ENCODE results near the gene SLC1A2.

SLC1A2 gene

DNA sequence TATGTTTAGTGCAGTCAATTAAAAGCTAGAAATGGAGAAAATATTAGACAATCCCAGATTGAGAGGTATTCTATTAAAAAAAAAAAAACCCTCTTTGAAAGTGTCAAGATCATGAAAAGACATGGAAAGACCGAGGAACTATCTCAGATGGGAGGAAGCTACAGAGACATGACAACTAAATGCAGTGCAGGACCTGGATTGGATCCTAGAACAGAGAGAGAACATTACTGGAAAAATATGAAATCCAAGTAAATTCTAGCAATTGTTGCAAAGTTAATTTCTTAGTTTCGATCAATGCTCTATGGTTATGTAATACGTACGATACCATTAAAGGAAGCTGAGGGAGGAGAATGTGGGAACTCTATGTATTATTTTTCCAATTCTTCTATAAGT is 43.2 kb downstream of the SLC1A2 start:
- DNase-seq (ENCODE audit: low read depth in 3 of 3) = no peak

DNA sequence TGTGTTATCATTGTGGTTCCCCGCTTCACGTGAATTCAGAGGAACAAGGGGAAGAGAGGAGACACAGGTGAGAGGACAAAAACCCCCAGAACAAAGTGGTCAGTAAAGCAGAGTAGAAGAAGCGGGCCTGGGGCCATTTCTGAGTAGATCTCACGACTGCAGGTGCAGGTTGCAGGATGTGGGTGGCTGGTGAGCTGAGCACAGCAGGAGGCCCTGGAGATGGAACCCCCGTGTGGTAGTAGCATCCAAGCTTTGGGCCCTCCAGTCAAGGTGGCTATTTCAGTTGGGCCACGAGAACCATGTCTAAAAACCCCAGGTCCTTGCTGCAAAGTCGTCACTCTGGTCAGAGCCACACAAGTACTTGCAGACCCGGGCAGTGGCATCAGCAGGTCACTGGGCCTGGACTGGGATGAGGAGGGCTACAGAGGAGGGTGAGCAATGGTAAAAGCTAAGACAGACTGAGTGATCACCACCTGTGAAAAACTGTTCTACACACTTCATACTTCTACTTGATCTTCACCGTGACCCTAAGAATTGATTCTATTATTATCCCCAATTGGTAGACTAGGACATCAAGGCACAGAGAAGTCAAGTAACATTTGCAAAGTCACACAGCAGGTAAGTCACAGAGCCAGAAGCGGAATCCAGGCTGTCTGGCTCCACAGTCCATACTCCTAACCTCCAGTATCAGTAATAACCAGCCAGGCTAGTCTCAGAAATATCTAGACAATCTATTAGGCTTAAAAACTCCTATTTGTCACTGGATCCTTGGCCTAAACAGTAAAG is 43.8 kb downstream of the SLC1A2 start:
- DNase-seq (ENCODE audit: low read depth in 3 of 3) = no peak

DNA sequence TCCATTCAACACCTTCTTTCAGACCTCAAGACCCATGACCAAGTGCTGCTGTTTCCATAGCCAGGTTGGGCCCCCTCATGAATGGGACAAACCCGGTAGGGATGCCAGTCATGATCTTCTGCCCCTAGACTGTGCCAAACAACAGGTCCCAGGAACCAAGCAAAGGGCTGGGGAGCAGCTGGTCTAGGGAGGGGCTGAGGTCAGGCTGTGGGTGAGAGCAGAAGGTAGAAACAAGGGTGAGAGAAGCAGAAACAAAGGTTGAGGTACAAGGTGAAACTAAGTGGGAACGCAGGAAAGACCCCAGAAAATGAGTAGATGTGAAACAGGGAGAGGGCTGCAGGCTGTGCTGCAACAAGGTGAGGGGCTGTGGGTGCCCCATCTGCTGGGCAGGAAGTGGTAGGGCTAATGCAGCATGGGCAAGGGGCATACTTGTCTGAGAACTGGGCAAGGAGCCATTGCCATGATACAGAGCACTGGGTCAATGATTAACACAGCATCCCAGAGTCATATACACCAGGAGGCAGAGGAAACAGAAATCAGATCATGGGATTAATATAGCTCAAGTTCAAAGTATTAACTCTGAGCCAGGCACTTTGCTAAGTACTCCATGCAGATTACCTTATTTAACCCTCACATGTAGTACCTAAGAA is 45.9 kb downstream of the SLC1A2 start:
- DNase-seq (ENCODE audit: low read depth in 3 of 3) = no peak

DNA sequence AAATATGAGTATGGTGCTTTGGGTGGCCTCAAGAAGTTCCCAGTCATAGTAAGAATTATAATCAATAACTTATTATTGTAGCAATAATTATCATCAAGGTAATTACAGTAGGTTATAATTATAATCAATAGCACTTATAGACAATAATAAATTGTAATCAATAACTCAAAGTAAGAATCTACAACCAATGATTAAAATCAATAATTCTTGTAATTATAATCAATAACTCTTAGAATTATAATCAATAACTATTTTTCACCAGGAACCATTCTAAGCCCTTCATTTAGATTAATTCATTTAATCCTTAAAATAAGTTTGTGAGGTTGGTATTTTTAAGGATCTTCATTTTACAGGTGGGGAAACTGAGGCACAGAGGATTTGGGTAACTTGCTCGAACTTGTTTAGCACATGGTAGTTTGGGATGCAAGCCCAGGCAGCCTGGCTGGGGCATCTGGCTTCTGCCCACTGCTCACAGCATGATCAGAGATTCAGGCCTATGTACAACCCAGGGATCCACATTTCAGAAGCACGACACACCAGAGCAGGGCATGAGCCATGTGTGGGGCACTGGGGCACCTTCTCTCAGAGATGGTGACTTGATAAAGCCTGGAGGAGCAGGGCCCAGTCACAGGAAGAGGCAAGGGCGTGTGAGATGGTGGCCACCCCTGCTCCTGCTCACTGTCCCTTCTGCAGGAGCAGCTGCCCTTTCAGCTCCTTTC is 46.6 kb downstream of the SLC1A2 start:
- DNase-seq (ENCODE audit: low read depth in 3 of 3) = no peak

DNA sequence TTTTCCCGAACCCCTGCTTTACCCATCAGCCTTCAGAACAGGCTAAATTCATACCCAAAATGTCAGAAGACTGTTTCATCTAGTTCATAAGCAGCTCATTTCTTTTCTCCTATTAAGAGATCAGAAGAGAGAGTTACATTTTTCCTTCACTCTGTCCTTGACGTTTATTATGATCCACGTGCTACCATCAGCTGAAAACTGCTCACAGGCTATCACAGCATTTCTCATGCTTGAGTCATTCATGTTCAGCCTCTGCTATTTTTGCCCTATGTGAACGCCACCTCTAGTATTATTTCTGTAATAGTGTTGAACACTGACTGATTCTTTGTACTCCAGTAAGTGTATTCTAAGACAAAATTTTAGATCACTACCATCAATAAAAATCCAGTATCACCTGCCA is 51.9 kb downstream of the SLC1A2 start:
- no peak for DNase-seq (ENCODE audit: low read depth in 3 of 3)

DNA sequence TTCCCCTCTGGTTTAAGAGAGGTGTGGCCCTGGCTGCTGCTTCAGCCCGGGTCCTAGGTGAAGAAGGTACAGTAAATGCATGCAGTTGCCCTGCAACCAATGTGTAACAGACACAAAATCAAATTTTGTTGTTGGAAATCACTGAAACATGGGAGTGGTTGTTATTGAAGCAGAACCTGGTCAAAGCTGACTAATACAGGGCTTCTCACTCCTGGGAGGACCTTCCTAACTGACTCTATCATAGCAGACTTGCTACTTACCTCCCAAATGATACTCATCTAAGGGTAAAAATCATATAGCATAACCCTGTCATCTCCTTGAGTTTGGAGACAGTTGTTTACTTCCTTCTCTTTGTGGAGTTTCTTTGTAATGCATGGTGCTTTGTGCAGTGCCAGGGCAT is 52.6 kb downstream of the SLC1A2 start:
- no peak for DNase-seq (ENCODE audit: low read depth in 3 of 3)

DNA sequence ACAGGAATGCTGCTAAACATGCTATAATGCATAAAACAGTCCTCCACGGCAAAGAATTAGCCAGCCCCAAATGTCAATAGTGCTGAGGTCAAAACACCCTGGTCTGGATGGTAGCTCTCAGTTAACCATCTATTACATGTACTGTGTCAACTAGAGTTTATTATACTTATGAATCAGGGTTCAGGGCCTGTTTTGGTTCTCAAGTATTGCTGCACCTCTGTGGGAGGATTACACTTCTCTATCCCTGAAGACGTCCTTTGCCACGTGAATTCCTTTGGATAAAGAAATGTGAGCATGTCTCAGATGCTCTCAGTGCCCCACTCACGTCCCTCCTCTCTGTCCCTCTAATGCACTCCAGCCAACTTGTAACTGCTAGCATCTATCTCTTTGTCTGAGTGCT is 53.4 kb downstream of the SLC1A2 start:
- no peak for DNase-seq (ENCODE audit: low read depth in 3 of 3)

DNA sequence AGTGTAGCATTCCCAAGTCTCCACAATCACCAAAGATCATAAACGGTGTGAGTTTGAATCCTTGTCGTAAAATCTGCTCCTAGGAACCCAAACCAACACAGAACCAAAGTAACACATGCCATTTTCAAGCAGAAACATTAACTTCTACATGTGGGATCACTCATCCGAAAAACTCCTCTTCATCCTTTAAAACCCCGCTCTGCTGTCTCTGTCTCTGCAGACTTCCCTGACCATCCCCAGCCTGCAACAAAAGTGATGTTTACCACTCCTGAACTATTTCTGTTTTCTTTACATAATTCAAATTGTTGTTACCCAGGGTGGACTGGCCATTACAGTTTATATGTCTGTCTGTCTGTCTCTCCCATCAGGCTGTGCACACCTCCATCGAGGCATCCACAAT is 54.0 kb downstream of the SLC1A2 start:
- DNase-seq (ENCODE audit: low read depth in 3 of 3) = no peak

DNA sequence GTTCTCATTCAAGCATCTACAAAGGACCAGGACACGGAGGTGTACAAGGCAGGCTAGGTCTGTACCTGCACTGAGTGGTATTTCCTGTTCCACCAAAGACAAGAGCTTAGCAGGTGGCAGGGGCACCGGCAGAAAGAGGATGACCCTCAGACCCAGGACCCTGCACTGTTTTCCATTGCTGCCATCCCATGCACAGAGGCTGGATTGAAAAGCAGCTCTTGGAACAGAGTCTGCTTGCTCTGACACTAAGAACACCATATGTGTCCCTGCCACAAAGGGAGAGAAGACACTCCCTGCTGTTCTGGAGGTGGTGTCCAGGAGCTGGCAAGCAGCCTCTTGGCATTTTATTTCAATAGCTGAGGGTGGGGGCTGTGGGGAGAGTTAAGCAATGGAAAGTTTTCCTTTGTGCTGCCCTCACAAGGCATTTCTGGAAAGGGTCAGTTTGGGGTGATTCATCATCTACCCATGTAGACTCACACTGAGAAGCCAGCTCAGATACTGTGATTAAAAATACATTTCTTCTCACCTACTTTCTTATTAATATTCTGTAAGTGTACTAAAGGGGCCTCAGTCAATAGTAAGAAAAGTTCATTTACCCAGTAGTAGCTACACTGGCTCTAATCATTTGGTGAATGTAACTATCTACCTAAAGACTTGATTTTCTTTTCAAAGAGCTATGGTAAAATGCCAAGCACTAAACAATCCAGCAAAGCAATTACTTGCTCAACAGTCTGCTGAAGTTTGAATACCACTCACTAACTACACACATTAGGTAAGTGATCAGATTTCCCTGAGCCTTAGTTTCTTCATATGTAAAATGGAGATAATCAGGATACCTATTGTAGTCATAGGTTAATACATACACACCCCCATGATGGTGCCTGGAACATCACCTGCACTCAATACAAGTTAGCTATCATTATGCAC is 55.2 kb downstream of the SLC1A2 start:
- no peak for DNase-seq (ENCODE audit: low read depth in 3 of 3)

DNA sequence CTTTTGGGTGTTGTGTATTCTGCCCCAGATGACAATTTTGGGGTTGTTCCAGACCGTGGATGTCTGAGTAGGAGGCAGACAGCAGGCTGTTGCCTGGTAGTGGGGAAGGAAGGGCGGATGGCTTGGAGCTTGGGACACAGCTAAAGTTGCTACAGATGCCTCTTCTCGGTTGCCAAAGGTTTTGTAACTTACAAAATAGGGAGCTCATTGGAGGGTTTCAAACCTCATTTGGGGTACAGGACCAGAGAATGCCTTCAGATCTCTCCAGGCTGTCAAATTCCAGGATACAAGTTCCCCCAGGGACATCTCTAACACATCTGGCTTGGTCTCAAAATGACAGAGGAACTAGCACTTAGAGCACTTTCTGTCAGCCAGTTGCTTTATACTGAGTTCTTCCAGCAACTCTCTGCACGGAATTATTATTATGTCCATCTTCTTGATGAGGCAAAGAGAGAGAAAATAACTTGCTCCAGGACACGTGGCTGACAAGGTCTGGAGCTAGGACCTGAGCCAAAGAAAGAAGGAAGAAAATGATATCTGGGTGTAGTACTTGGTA is 56.0 kb downstream of the SLC1A2 start:
- no peak for DNase-seq (ENCODE audit: low read depth in 3 of 3)

DNA sequence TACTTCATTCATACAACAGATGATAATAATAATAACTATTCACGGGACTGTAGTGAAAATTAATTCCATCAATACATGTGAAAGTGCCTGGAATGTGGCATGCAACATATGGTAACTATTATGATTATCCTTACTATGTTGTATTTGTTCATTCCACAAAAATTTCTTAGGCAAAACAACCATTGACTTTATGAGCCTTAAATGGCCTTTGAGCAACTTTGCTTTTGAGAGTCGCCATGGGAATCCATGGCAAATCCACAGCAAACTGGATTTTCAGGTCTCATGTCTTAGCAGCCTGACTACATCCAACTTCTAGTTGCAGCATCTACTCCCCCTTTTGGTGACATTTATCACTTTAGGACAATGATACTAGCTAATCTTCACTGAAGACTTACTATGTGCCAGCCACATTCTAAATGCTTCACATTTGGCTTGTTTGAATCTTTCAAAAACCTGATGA is 56.8 kb downstream of the SLC1A2 start:
- DNase-seq (ENCODE audit: low read depth in 3 of 3) = no peak

DNA sequence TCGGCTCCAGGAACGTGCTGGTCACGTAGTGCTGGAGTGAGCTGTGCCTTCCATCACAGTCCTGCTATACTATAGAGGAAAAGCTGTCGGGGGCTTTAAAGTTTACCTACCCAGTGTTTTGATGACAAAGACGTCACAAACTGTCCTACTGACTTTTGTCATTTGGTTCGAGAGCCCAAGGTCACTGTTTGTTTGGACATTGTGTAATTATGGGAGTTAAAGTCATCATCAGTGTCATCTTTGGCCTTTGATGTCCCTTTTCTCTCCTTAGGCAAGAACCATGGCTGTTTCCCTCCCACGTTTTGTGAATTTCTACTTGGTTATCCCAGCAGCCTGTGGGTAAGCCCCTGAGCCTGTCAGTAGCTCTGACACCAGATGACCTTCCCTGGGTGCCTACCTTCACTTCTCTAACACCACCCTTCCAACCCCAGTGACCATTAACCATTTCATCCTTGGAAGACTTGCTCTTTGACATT is 59.3 kb downstream of the SLC1A2 start:
- no peak for DNase-seq (ENCODE audit: low read depth in 3 of 3)

DNA sequence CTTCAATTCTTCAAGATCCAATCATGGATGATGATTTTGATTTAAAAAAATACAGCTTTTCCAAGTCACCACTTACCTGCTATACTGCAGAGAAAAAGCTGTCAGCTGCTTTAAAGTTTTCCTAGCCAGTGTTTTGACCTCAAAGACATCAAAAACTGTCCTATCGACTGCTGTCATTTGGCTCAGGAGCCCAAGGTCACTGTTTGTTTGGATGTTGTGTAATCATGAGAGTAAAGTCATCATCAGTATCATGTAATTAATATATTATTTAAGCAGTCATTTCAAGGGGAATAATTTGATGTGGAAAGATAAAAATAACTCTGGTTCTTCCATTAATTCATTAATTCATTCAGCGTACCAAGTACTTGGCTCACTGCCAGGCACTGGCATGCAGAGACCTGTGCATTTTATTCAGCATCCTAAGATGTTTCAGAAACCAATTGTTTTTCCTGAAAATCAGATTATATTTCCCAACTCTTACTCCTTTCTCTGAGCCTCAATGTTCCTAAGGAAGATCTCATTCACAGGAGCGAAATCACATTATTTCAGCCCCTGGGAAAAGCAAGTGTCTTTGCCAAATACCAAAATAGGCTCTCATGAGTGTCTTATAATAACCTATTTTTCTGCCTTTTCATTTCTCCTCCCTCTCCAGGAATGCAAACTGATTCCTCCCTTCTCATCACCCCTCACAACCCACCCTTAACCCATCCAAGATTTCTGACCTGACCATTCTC is 59.9 kb downstream of the SLC1A2 start:
- DNase-seq (ENCODE audit: low read depth in 3 of 3) = no peak

DNA sequence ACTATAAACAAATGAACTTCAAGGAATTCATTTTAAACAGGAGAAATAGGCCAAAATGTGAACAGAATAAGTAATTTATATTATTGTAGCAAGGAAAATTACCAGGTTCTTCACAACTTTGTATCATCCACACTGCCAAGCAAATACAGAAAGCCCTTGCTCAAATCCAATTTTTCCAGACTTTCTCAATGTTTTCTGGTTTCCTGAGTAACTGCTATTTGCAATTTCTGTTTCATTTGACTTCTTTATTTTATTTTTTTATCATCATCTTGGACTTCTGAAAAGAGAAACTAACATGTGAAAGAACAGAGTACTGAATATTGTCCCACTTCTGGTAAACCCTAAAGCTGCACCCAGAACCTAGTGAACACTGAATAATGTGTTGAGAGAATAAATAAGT is 61.0 kb downstream of the SLC1A2 start:
- no peak for DNase-seq (ENCODE audit: low read depth in 3 of 3)

DNA sequence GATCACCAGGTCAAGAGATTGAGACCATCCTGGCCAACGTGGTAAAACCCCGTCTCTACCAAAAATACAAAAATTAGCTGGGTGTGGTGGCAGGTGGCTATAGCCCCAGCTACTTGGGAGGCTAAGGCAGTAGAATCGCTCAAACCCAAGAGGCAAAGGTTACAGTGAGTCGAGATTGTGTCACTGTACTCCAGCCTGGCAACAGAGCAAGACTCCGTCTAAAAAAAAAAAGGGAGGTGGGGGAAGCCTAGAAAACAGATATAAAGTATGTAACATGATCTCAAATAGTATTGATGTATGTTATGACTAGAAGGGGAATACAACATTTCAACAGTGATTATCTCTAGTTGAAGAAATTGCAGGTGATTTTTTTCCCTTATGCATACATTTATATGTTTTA is 61.4 kb downstream of the SLC1A2 start:
- no peak for DNase-seq (ENCODE audit: low read depth in 3 of 3)

DNA sequence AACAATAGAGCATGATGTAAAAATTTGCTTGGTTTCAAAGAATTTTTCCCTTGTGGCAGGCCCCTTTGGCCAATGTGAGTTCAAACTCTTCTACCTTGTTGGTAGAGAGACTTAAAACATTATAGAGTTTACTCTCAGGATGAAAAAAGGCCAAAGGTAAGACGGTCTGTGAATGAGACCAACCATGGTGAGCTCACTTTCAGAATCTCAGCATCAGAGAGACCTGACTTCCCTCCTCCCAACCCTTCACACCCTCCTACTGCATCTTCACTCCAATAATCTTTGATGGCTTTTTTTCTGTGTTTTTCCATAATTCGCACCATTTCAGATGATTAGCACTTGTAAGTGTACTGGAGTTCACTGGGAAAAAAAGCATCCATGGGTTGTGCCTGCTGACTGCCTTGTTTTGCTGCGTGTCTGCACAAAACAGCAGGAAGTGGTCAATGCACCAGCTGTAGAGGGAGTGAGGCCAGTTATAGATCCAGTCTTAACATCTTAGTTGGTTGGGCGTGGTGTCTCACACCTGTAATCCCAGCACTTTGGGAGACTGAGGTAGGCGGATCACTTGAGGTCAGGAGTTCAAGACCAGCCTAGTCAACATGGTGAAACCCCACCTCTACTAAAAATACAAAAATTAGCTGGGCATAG is 64.1 kb downstream of the SLC1A2 start:
- DNase-seq (ENCODE audit: low read depth in 3 of 3) = no peak

DNA sequence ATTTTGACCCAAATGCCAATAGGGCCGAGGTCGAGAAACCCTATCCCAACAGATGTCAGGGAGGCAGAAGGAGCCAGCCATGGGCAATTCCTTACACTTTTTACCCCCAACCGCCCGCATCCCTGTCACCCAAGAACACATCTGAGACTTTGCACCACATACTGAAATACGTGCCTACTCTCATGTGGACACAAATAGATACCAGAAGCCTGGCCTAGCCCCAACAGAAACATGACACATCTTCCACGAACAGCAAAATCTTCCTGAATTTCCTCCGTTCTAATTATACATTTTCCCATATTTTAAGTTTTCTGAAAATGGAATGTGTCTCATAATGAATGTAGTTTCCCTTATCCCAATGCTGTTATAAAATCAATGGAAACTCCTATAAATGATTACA is 64.7 kb downstream of the SLC1A2 start:
- no peak for DNase-seq (ENCODE audit: low read depth in 3 of 3)

DNA sequence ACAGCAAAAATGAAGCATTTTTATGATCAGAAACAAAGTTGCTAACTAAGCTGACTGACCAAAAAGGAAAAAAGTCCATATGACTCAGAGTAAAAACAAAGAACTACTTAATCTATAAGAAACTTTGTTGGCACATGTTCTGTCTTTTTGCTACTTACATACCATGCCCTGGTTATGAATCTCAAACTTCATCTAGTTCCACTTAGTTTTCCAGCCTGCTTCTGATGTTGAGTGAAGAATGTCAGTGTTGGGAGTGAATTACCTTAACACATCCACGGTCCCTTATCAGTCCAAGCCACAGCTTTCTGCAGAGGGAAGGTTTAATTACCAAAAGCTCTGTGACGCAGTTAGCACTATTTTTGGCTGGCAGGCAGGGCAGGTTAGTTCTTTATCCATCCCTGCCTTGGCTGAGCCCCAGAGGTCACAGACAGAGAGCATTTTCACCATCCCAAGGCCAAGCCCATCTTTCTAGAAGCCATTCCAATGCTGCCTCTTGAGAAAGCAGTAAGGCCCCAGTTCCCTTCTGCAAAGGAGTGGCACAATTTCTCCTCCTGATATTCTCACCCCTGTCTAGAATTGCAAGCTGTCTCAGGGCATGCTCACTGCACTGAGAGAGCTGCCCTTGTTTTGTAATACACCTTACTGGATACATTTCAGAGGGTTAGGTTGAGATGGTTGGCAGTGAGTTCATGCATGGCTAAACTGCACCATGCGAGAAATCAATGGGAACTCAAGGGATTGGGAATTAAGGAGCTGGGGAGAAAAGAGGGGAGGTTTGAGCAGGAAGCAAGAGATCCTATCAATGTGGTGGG is 67.1 kb downstream of the SLC1A2 start:
- DNase-seq (ENCODE audit: low read depth in 3 of 3) = no peak

DNA sequence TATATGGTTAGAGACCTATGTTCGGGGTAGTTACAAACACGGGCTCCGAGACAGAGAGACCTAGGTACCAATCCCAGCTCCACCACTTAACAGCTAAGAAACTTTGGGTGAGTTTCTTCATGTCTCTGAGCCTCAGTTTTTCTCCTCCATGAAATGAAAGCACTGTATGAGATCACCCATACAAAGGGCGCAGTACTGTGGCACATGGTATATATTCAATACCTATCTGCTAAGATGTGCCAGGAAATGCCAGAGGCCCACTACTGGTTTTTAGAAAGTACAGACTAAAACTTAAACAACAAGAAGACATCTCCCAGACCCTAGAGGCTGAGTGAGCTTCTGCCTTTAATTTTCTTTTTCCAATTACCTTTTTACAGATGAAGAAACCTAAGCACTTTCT is 69.5 kb downstream of the SLC1A2 start:
- DNase-seq (ENCODE audit: low read depth in 3 of 3) = no peak

All from stimulated activated CD4-positive, alpha-beta T cell treated with anti-CD3 and anti-CD28 coated beads, TNF-alpha, amount 100 ng/mL, for 24 hours (primary cell).